IPS-NIHi11 (cell line): ENCODE data around the gene UPP1.

ENCODE experiments used
- DNase-seq: peaks from one replicate; pipeline ENCODE4 v3.0.0; 2012; ENCODE audit warnings: mixed read lengths, low spot score

UPP1 gene

GRCh38 chr7:48085942-48086341, 3.1 kb upstream of the UPP1 start:
- DNase-seq = no peak

- no peak for DNase-seq
Measured at GRCh38 chr7:48087349-48087748, 1.7 kb upstream of the UPP1 start.

- DNase-seq = peak; percentile 58
Measured at GRCh38 chr7:48088559-48089045, 463 bp upstream of the UPP1 start.

GRCh38 chr7:48090095-48090805, 1.2 kb downstream of the UPP1 start:
- peak; percentile 53 for DNase-seq

- no peak for DNase-seq
Measured at GRCh38 chr7:48091506-48092433, 2.7 kb downstream of the UPP1 start.

- DNase-seq = no peak
Measured at GRCh38 chr7:48094861-48095293, 5.8 kb downstream of the UPP1 start.

GRCh38 chr7:48096273-48096672, 7.2 kb downstream of the UPP1 start:
- no peak for DNase-seq

- no peak for DNase-seq
Measured at GRCh38 chr7:48097521-48098231, 8.6 kb downstream of the UPP1 start.

GRCh38 chr7:48098846-48099245, 9.8 kb downstream of the UPP1 start:
- DNase-seq = no peak

GRCh38 chr7:48099781-48100180, 10.7 kb downstream of the UPP1 start:
- no peak for DNase-seq

- DNase-seq = no peak
Measured at GRCh38 chr7:48101352-48101751, 12.3 kb downstream of the UPP1 start.

- DNase-seq = peak; percentile 54
Measured at GRCh38 chr7:48101968-48102367, 12.9 kb downstream of the UPP1 start.

GRCh38 chr7:48102530-48102929, 13.5 kb downstream of the UPP1 start:
- DNase-seq = no peak

- no peak for DNase-seq
Measured at GRCh38 chr7:48105045-48105444, 16.0 kb downstream of the UPP1 start.

- DNase-seq = no peak
Measured at GRCh38 chr7:48106906-48107659, 18.0 kb downstream of the UPP1 start.

- no peak for DNase-seq
Measured at GRCh38 chr7:48107926-48108472, 18.9 kb downstream of the UPP1 start.

- no peak for DNase-seq
Measured at GRCh38 chr7:48108959-48109847, 20.1 kb downstream of the UPP1 start.

- peak; percentile 87 for DNase-seq
Measured at GRCh38 chr7:48109848-48110663, 21.0 kb downstream of the UPP1 start.

- no peak for DNase-seq
Measured at GRCh38 chr7:48110868-48111267, 21.8 kb downstream of the UPP1 start.
